ENCODE measurements around the gene MYD88. TPM values are rescaled to one million over a fixed set of nuclear protein-coding genes. Genes with fewer than 3 reads are reported as not detected.
A peak's percentile ranks its signal among the peaks of the same experiment; 100 is the strongest.

MYD88 gene
- total and polyA plus RNA-seq, 9 of the 15 experiments (the other 6 are each of a cell fraction or from before 2014, with no cell fraction given): 3.2 to 47.3 (median 27.6) TPM

GRCh38 chr3:38117748-38118420, 20.6 kb upstream of the MYD88 start (continued):
- TF ChIP-seq IRF2 (CRISPR knock-in tag; IDR thresholded peaks at IDR 0.05): no peak
- no peak for TF ChIP-seq MCM7 (IDR thresholded peaks at IDR 0.05)
- TF ChIP-seq KLF13 (tag; IDR thresholded peaks at IDR 0.05; ENCODE audit: borderline replicate concordance, low read depth): no peak
- TF ChIP-seq CEBPB (tag; IDR thresholded peaks at IDR 0.05): no peak
- TF ChIP-seq CREB1 (IDR thresholded peaks at IDR 0.05): no peak
- no peak for TF ChIP-seq CREB1 (CRISPR knock-in tag; IDR thresholded peaks at IDR 0.05)
- TF ChIP-seq ZNF124 (CRISPR knock-in tag; IDR thresholded peaks at IDR 0.05): no peak
- no peak for TF ChIP-seq FOXM1 (IDR thresholded peaks at IDR 0.05; ENCODE audit: low read depth)
- no peak for TF ChIP-seq FOXM1 (CRISPR knock-in tag; IDR thresholded peaks at IDR 0.05; ENCODE audit: low read depth)
- TF ChIP-seq NR0B1 (IDR thresholded peaks at IDR 0.05; ENCODE audit: partially characterized antibody): no peak
- no peak for TF ChIP-seq NR2C1 (IDR thresholded peaks at IDR 0.05)
- TF ChIP-seq NR2C1 (tag; IDR thresholded peaks at IDR 0.05): peak; percentile 51; the same call in 1 of the 2 replicates
- no peak for TF ChIP-seq SLC30A9 (CRISPR knock-in tag; IDR thresholded peaks at IDR 0.05)
- TF ChIP-seq SRF (CRISPR knock-in tag; IDR thresholded peaks at IDR 0.05): no peak
- no peak for TF ChIP-seq GATAD2B (IDR thresholded peaks at IDR 0.05; ENCODE audit: borderline replicate concordance)
- TF ChIP-seq GATA2 (CRISPR knock-in tag; IDR thresholded peaks at IDR 0.05): no peak
- TF ChIP-seq NBN (IDR thresholded peaks at IDR 0.05; ENCODE audit: low read depth): no peak
- no peak for TF ChIP-seq PHB2 (IDR thresholded peaks at IDR 0.05; ENCODE audit: low read depth)
- TF ChIP-seq ELK3 (CRISPR knock-in tag; IDR thresholded peaks at IDR 0.05): no peak
- no peak for TF ChIP-seq KDM5B (IDR thresholded peaks at IDR 0.05; ENCODE audit: insufficient replicate concordance, low read depth, low read length)
- 0 out of 2 replicates have a peak, but pooled peaks have one; percentile 24 for TF ChIP-seq PTBP1 (IDR thresholded peaks at IDR 0.05; ENCODE audit: low read depth, low read length)
- TF ChIP-seq RB1 (IDR thresholded peaks at IDR 0.05; ENCODE audit: low read depth): peak; percentile 45; the same call in 1 of the 2 replicates
- no peak for TF ChIP-seq TGIF2 (CRISPR knock-in tag; IDR thresholded peaks at IDR 0.05)
- TF ChIP-seq EZH2 (IDR thresholded peaks at IDR 0.05; ENCODE audit: borderline replicate concordance, low read depth, low read length): no peak
- TF ChIP-seq ZNF449 (CRISPR knock-in tag; IDR thresholded peaks at IDR 0.05): no peak
- no peak for TF ChIP-seq KAT8 (IDR thresholded peaks at IDR 0.05; ENCODE audit: low read depth)
- peak; percentile 97 for TF ChIP-seq STAG1 (CRISPR knock-in tag; IDR thresholded peaks at IDR 0.05; ENCODE audit: borderline replicate concordance)
- no peak for TF ChIP-seq ZKSCAN3 (CRISPR knock-in tag; IDR thresholded peaks at IDR 0.05)
- TF ChIP-seq POLR2AphosphoS2 (IDR thresholded peaks at IDR 0.05; ENCODE audit: low read length): peak; percentile 67; the same call in 1 of the 2 replicates
